Astrocyte of the spinal cord (primary cell): ENCODE measurements around the gene EIF4E1B.

Experiments
- DNase-seq: peaks from one replicate; pipeline ENCODE4 v3.0.0; 2011; ENCODE audit warnings: low read depth, low spot score
- H3K4me3 ChIP-seq: 2 replicates; pipeline ENCODE4 v1.5.1; 2011; ENCODE audit warnings: low read depth, mild to moderate bottlenecking, low read length, moderate library complexity
- CTCF ChIP-seq: IDR thresholded peaks from 2 replicates; pipeline ENCODE4 v1.5.1; 2012; ENCODE audit warnings: low read depth, mild to moderate bottlenecking, low read length, inconsistent platforms
- in situ Hi-C: cut with HindIII; loops from 2 replicates; pipeline ENCODE4 v1.10.0; 2017; ENCODE audit warnings: low sequenced_read_pairs

The EIF4E1B gene

GRCh38 chr5:176629853-176630680 is at the start of gene EIF4E1B, which contains the start of gene SNCB:
EIF4E1B (plus strand) TSS chr5:176630675; CDS start chr5:176642788, 12,113 bp downstream.
SNCB (minus strand) TSS chr5:176630534; CDS start chr5:176629654, 880 bp downstream.
- peak; percentile 17 for DNase-seq
- in situ Hi-C loops = no loop called here
- peak within 1 kb of the TSS; percentile 28 for H3K4me3 ChIP-seq
- no peak for TF ChIP-seq CTCF

GRCh38 chr5:176581361-176581760 is 49.1 kb upstream of the EIF4E1B start:
- no peak for DNase-seq
- TF ChIP-seq CTCF = no peak
- H3K4me3 ChIP-seq = no peak overlapping the region
- in situ Hi-C loops = no loop called here

- in situ Hi-C loops = no loop called here
- DNase-seq = no peak
- H3K4me3 ChIP-seq = no peak overlapping the region
- no peak for TF ChIP-seq CTCF
Measured at GRCh38 chr5:176583076-176583475, 47.4 kb upstream of the EIF4E1B start.

GRCh38 chr5:176587398-176587797 is 43.1 kb upstream of the EIF4E1B start:
- no peak for DNase-seq
- in situ Hi-C loops = no loop called here

GRCh38 chr5:176588297-176588696 is 42.2 kb upstream of the EIF4E1B start:
- no peak for DNase-seq
- in situ Hi-C loops = no loop called here
- no peak overlapping the region for H3K4me3 ChIP-seq
- no peak for TF ChIP-seq CTCF

More at GRCh38 chr5:176587398-176587797, 43.1 kb upstream of the EIF4E1B start:
- H3K4me3 ChIP-seq = no peak overlapping the region
- TF ChIP-seq CTCF = no peak

GRCh38 chr5:176589039-176589769 is 41.3 kb upstream of the EIF4E1B start:
- in situ Hi-C loops = no loop called here
- no peak for DNase-seq
- TF ChIP-seq CTCF = no peak
- H3K4me3 ChIP-seq = no peak overlapping the region
